T-helper 1 cell treated with Interleukin-12 subunit alpha and Interleukin-12 subunit beta and Interleukin-4 antibody, amounts not matched to agents 30 μg/mL and 1 μg/mL, for 36 hours (primary cell): Measurements from ENCODE around the gene OCRL.
A peak's percentile ranks its signal among the peaks of the same experiment; 100 is the strongest.

ENCODE experiments used
- H3K27ac Mint-ChIP-seq: one replicate; pipeline ENCODE4 v1.8.0; 2021; ENCODE audit warnings: mild to moderate bottlenecking, mixed read lengths
- H3K27me3 Mint-ChIP-seq: one replicate; pipeline ENCODE4 v1.8.0; 2021; ENCODE audit warnings: low read depth, mixed read lengths
- H3K36me3 Mint-ChIP-seq: one replicate; pipeline ENCODE4 v1.8.0; 2021; ENCODE audit warnings: low read depth, mixed read lengths
- H3K4me1 Mint-ChIP-seq: one replicate; pipeline ENCODE4 v1.8.0; 2021; ENCODE audit warnings: low read depth, mixed read lengths
- H3K4me3 Mint-ChIP-seq: one replicate; pipeline ENCODE4 v1.8.0; 2021; ENCODE audit warnings: mild to moderate bottlenecking, moderate library complexity, mixed read lengths
- H3K9me3 Mint-ChIP-seq: one replicate; pipeline ENCODE4 v1.8.0; 2021; ENCODE audit warnings: mixed read lengths

OCRL gene

DNA sequence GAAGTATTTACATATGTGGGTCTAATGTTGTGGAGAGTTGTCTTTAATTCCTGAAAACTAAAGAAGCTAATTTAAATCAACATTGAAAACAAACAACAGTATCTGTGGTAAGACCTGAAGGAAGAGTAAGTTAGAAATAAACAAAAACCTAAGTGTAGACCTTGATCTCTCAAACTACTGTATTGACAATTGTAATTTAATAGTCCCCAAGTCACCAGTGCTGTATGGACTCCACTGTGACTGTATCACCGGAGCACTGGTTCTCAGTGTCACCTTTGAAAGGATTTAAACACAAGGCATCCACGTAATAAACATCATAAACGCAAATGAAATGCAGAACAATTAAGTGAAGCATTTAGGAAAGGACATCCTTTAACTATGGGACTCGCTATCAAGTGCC lies 46.4 kb downstream of the OCRL start:
- Mint-ChIP-seq H3K9me3 (no peaks in the 10 kb centered on the region), H3K27ac (no peak overlapping the region), H3K36me3 (no peaks in the 10 kb centered on the region), H3K4me3 (no peak overlapping the region), H3K27me3 (no peaks in the 10 kb centered on the region), H3K4me1 (no peaks in the 10 kb centered on the region)

DNA sequence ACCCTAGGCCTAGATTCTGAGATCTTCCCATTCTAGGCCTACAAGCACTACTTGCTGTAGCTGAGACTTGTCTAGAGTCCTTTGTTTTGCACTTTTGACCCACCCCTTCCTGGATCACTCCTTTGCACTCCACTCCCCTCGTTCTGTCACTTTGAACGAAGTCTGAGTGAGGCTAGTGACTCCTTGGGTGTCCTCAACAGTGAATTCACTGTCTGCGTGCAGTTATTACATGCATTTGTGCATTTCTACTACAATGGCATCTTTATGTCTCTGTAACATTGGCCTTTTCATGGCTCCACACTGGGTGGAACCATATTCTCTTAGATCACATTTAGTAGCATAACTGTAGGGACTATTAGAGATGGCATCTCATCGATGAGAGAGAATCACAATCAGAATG lies 50.5 kb downstream of the OCRL start:
- no peak overlapping the region for H3K27ac Mint-ChIP-seq
- H3K4me1 Mint-ChIP-seq = peaks cover 3% of the 10 kb centered on the region
- no peaks in the 10 kb centered on the region for H3K36me3 Mint-ChIP-seq
- no peak overlapping the region for H3K4me3 Mint-ChIP-seq
- no peaks in the 10 kb centered on the region for H3K9me3 Mint-ChIP-seq
- H3K27me3 Mint-ChIP-seq = no peaks in the 10 kb centered on the region

DNA sequence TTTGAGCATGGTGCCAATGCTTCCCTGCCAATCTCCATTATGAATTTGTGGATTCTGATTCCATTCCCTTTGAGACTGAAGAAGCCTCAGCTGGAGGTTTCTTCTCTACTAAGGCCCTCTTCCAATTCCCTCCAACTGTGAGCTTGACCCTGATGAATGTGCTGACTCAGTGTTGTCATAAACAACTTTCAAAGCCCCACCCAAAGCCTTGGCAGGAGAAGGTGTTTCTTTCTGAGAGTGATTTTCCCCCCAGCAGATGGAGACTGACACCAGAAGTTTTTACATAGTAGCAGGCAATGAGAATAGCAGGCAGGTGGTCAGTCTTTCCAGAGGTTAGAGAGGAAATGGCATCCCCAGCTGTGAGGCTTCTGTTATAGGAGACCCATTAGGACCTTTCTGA lies 53.1 kb downstream of the OCRL start:
- H3K27ac Mint-ChIP-seq = no peak overlapping the region
- no peaks in the 10 kb centered on the region for H3K9me3 Mint-ChIP-seq
- H3K36me3 Mint-ChIP-seq = no peaks in the 10 kb centered on the region
- H3K4me3 Mint-ChIP-seq = no peak overlapping the region
- peaks cover 3% of the 10 kb centered on the region for H3K4me1 Mint-ChIP-seq
- H3K27me3 Mint-ChIP-seq = no peaks in the 10 kb centered on the region

DNA sequence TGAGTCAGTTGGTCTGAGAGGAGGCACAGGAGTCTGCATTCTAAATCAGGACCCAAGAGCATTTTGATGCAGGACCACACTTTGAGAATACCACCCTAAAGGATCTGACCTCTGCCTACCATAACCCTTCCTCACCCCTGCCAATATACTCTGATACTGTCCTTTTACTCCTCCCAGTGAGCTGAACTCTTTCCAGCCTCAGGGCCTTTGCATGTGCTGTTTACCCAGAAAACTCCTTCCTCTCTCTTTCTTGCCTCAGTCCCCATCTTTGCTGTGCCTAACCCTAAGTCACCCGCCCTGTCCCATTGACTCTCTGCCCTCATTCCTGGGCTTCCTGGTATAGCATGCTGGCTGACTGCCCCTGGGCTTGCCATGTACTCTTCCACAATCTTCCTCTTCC lies 54.7 kb downstream of the OCRL start:
- H3K27ac Mint-ChIP-seq = no peak overlapping the region
- no peaks in the 10 kb centered on the region for H3K36me3 Mint-ChIP-seq
- peaks cover 3% of the 10 kb centered on the region for H3K4me1 Mint-ChIP-seq
- H3K4me3 Mint-ChIP-seq = no peak overlapping the region
- no peaks in the 10 kb centered on the region for H3K9me3 Mint-ChIP-seq
- H3K27me3 Mint-ChIP-seq = no peaks in the 10 kb centered on the region

- H3K4me3 Mint-ChIP-seq = no peak overlapping the region
- no peaks in the 10 kb centered on the region for H3K9me3 Mint-ChIP-seq
- no peak overlapping the region for H3K27ac Mint-ChIP-seq
- H3K36me3 Mint-ChIP-seq = no peaks in the 10 kb centered on the region
- no peaks in the 10 kb centered on the region for H3K27me3 Mint-ChIP-seq
- H3K4me1 Mint-ChIP-seq = peaks cover 3% of the 10 kb centered on the region
These were observed 56.0 kb downstream of the OCRL start for GRCh38 chrX:129596077-129596476.

GRCh38 chrX:129597905-129598304 lies 57.8 kb downstream of the OCRL start:
- Mint-ChIP-seq H3K27me3 (no peaks in the 10 kb centered on the region), H3K9me3 (no peaks in the 10 kb centered on the region), H3K36me3 (no peaks in the 10 kb centered on the region), H3K4me1 (peaks cover 7% of the 10 kb centered on the region), H3K27ac (no peak overlapping the region), H3K4me3 (no peak overlapping the region)

DNA sequence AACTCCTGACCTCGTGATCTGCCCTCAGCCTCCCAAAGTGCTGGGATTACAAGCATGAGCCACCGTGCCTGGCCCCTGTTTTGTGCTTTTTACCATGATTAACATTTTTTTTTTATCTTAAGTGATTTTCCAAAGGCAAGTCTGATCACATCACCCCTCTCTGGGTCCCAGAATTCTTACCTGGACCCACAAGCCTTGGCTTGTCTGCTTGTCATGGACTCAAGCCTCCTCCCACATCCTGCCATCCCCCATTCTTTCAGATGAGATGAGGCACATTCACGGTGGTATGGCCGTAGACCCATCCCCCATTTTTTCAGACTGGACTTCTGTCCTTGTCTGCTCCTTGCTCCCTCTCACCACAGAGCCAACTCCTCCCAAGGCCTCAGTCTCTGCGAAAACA lies 59.4 kb downstream of the OCRL start:
- Mint-ChIP-seq H3K4me1 (peaks cover 14% of the 10 kb centered on the region), H3K27me3 (no peaks in the 10 kb centered on the region), H3K9me3 (no peaks in the 10 kb centered on the region), H3K36me3 (no peaks in the 10 kb centered on the region), H3K27ac (no peak overlapping the region), H3K4me3 (no peak overlapping the region)

DNA sequence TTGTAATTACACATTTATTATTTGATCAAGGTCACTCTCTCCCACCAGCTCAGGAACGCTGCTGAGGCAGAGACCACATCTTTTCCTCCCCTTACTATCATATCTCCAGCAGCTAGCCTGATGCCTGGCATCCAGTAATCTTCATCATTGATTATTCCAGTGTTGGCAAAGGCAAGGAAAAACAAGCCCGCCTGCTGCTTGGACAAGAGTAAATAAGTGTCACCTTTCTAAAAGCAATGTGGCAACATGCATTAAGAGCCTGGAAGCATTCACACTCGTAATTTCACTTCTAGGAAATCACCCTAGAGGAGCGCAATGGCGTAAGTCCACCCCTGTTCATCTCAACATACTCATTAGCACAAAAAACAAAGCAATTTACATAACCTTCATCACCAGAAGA lies 59.9 kb downstream of the OCRL start:
- H3K27ac Mint-ChIP-seq = no peak overlapping the region
- no peaks in the 10 kb centered on the region for H3K27me3 Mint-ChIP-seq
- no peaks in the 10 kb centered on the region for H3K9me3 Mint-ChIP-seq
- no peak overlapping the region for H3K4me3 Mint-ChIP-seq
- H3K36me3 Mint-ChIP-seq = no peaks in the 10 kb centered on the region
- H3K4me1 Mint-ChIP-seq = peaks cover 14% of the 10 kb centered on the region

DNA sequence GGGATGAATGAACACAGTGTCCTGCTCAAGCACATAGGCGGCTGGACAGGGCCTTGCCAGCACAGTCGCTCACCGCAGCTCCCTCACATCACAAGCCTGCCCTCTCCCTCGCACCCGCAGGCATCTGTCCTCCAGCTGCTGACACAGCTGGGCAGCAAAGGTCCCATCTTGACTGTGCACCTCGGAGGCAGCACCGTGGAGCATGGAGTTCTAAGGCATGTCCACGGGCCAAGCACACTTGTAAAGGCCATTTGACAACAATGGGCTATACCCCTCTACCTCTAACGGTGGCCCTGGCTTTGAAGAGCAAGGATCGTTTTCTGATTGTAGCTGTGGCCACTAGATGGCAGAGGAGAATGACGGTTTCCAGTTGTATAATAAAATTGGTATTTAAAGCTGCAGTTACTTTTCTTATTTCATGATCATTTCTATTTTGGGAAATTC lies 60.9 kb downstream of the OCRL start:
- H3K27me3 Mint-ChIP-seq = no peaks in the 10 kb centered on the region
- H3K27ac Mint-ChIP-seq = no peak overlapping the region
- H3K36me3 Mint-ChIP-seq = no peaks in the 10 kb centered on the region
- H3K4me1 Mint-ChIP-seq = peaks cover 19% of the 10 kb centered on the region
- no peak overlapping the region for H3K4me3 Mint-ChIP-seq
- no peaks in the 10 kb centered on the region for H3K9me3 Mint-ChIP-seq

- Mint-ChIP-seq H3K4me3 (no peak overlapping the region), H3K36me3 (no peaks in the 10 kb centered on the region), H3K27me3 (peaks cover 5% of the 10 kb centered on the region), H3K4me1 (peaks cover 20% of the 10 kb centered on the region), H3K27ac (no peak overlapping the region), H3K9me3 (no peaks in the 10 kb centered on the region)
These were observed 66.9 kb downstream of the OCRL start for GRCh38 chrX:129606918-129607317.

DNA sequence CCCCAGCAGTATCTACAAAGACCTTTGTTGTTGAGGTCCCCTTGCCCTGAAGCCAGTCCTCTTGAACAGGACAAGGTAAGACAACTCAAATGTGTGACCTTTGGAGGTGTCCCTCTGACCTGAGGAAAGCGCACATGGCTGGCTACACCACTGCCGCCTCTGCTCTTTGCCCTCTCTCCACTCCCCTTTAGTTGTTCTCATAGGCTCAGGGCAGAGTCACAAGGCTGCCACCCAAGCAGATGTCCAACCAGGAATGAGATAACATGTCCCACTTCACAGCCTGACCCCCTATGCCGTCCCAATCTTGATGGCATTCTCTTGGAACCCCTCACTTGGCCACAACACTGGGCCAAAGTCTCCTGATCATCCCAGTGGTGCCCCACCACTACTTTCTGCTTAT lies 68.4 kb downstream of the OCRL start:
- Mint-ChIP-seq H3K9me3 (no peaks in the 10 kb centered on the region), H3K27ac (no peak overlapping the region), H3K4me3 (no peak overlapping the region), H3K4me1 (peaks cover 17% of the 10 kb centered on the region), H3K27me3 (peaks cover 5% of the 10 kb centered on the region), H3K36me3 (no peaks in the 10 kb centered on the region)

GRCh38 chrX:129609395-129609794 lies 69.3 kb downstream of the OCRL start:
- Mint-ChIP-seq H3K27me3 (peaks cover 5% of the 10 kb centered on the region), H3K27ac (no peak overlapping the region)

DNA sequence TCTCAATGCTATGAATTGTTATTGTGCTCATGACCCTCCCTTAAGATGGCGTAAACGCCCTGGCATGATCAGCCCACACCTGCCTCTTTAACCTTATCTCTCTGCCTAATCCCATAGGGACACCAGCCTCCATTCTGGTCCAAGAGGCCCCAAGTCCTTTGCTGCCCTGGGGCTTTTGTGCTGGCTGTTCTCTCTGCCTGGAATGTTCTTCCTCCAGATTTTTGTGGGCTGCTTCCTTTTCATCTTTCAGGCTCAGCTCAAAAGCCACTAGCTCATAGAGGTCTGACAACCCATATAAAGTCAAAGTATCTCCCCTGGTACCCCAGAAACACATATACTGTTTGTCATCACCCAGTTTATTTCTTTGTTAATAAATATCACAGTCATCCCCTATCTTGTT lies 72.3 kb downstream of the OCRL start:
- Mint-ChIP-seq H3K4me1 (peaks cover 7% of the 10 kb centered on the region), H3K36me3 (no peaks in the 10 kb centered on the region), H3K27ac (no peak overlapping the region), H3K27me3 (peaks cover 5% of the 10 kb centered on the region), H3K9me3 (no peaks in the 10 kb centered on the region), H3K4me3 (no peak overlapping the region)

More at GRCh38 chrX:129609395-129609794, 69.3 kb downstream of the OCRL start:
- Mint-ChIP-seq H3K4me1 (peaks cover 16% of the 10 kb centered on the region), H3K36me3 (no peaks in the 10 kb centered on the region), H3K9me3 (no peaks in the 10 kb centered on the region), H3K4me3 (no peak overlapping the region)

DNA sequence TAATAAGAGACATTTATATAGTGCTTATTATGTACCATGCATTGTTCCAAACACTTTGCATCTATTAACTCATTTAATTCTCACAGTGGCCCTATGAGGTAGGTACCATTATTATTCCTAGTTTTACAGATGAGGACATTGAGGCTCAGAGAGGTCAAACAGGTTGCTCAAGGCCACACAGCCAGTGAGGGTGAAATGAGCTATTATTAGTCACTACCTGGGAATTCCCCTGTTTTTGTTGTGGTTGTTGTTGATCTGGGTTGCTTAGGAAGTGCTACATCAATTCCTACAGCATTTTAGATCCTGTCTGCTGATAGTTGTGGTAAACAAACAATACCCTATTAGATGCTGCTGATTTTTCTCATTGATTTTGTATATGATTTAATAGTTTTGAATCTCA lies 73.5 kb downstream of the OCRL start:
- no peak overlapping the region for H3K4me3 Mint-ChIP-seq
- no peaks in the 10 kb centered on the region for H3K9me3 Mint-ChIP-seq
- peaks cover 7% of the 10 kb centered on the region for H3K4me1 Mint-ChIP-seq
- peak overlapping the region; percentile 72 for H3K27ac Mint-ChIP-seq
- no peaks in the 10 kb centered on the region for H3K36me3 Mint-ChIP-seq
- H3K27me3 Mint-ChIP-seq = peaks cover 3% of the 10 kb centered on the region

DNA sequence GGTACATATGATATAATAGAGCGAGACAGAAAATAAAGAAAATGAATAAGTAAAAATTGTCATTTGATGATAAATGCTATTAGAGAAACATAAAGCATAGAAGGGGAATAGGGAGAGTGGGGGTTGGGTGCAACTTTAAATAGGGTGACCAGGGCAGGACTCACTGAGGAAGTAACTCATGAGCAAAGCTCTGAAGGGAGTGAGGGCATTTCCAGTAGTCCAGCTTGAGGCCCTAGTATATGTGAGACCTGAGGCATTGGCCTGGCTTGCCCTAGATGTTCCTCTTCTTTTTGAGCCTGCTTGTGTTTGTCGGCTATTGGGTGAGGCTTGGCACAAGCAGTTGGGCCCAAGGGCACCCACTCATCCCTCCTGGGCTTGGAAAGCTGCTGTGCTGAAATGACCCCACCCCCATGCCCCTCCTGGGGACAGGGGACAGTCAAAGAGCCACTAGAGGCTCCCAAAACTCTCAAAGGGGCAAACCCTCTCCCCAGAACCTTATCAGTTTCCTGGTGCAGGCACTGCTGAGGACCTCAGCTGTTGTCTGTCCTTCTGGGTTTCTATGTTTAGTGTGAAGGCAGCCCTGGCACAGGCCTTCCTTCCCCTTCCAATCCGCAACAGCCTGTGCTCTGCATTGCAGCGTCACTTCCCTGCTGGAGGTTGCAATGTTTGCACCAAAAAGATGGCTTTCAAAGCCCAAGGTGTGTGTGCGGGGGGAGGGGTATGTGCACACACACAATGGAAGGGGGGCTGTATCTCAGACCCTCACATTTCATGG lies 74.6 kb downstream of the OCRL start:
- Mint-ChIP-seq H3K36me3 (no peaks in the 10 kb centered on the region), H3K4me1 (peaks cover 7% of the 10 kb centered on the region), H3K27ac (no peak overlapping the region), H3K27me3 (no peaks in the 10 kb centered on the region), H3K9me3 (no peaks in the 10 kb centered on the region), H3K4me3 (no peak overlapping the region)

GRCh38 chrX:129617420-129617819 lies 77.4 kb downstream of the OCRL start:
- no peak overlapping the region for H3K4me3 Mint-ChIP-seq
- H3K36me3 Mint-ChIP-seq = no peaks in the 10 kb centered on the region
- no peak overlapping the region for H3K27ac Mint-ChIP-seq
- H3K4me1 Mint-ChIP-seq = peaks cover 7% of the 10 kb centered on the region
- no peaks in the 10 kb centered on the region for H3K27me3 Mint-ChIP-seq
- H3K9me3 Mint-ChIP-seq = no peaks in the 10 kb centered on the region
